ENCODE results near the gene NSFL1C.
A peak's percentile ranks its signal among the peaks of the same experiment; 100 is the strongest.
"Not testable (repeated sequence)": the region's sequence is repeated elsewhere in the genome, so short reads cannot be mapped to it uniquely, and the experiment has no call there.

Gene NSFL1C

GRCh38 chr20:1466211-1467081 lies at the start of gene NSFL1C:
TSS of gene NSFL1C (minus strand) at chr20:1466849. CDS start at chr20:1466824, 25 bp downstream.
- peak; percentile 88 to 95 for DNase-seq (ENCODE audit: low read depth in 2 of 2, low spot score in 1 of 2)

- no peak for DNase-seq (ENCODE audit: low read depth in 2 of 2, low spot score in 1 of 2)
Measured at GRCh38 chr20:1513801-1514200, 47.2 kb upstream of the NSFL1C start.

- DNase-seq (ENCODE audit: low read depth in 2 of 2, low spot score in 1 of 2): no peak
Measured at GRCh38 chr20:1509237-1509636, 42.6 kb upstream of the NSFL1C start.

GRCh38 chr20:1508574-1508973 lies 41.9 kb upstream of the NSFL1C start:
- no peak for DNase-seq (ENCODE audit: low read depth in 2 of 2, low spot score in 1 of 2)

GRCh38 chr20:1507276-1507675 lies 40.6 kb upstream of the NSFL1C start:
- DNase-seq (ENCODE audit: low read depth in 2 of 2, low spot score in 1 of 2): no peak

- DNase-seq (ENCODE audit: low read depth in 2 of 2, low spot score in 1 of 2): no peak
Measured at GRCh38 chr20:1505871-1506270, 39.2 kb upstream of the NSFL1C start.

GRCh38 chr20:1505361-1505760 lies 38.7 kb upstream of the NSFL1C start:
- DNase-seq (ENCODE audit: low read depth in 2 of 2, low spot score in 1 of 2): no peak

- DNase-seq (ENCODE audit: low read depth in 2 of 2, low spot score in 1 of 2): peak; percentile 41 to 58
Measured at GRCh38 chr20:1503564-1504227, 37.0 kb upstream of the NSFL1C start.

GRCh38 chr20:1500496-1500895 lies 33.8 kb upstream of the NSFL1C start:
- no peak for DNase-seq (ENCODE audit: low read depth in 2 of 2, low spot score in 1 of 2)

GRCh38 chr20:1499528-1500420 lies 33.1 kb upstream of the NSFL1C start:
- DNase-seq (ENCODE audit: low read depth in 2 of 2, low spot score in 1 of 2): no peak

- DNase-seq (ENCODE audit: low read depth in 2 of 2, low spot score in 1 of 2): not testable (repeated sequence)
Measured at GRCh38 chr20:1497371-1497770, 30.7 kb upstream of the NSFL1C start.

GRCh38 chr20:1496930-1497329 lies 30.3 kb upstream of the NSFL1C start:
- DNase-seq (ENCODE audit: low read depth in 2 of 2, low spot score in 1 of 2): no peak

GRCh38 chr20:1494436-1494835 lies 27.8 kb upstream of the NSFL1C start:
- no peak for DNase-seq (ENCODE audit: low read depth in 2 of 2, low spot score in 1 of 2)

GRCh38 chr20:1493536-1493935 lies 26.9 kb upstream of the NSFL1C start:
- no peak for DNase-seq (ENCODE audit: low read depth in 2 of 2, low spot score in 1 of 2)

GRCh38 chr20:1491860-1492642 lies 25.4 kb upstream of the NSFL1C start:
- DNase-seq (ENCODE audit: low read depth in 2 of 2, low spot score in 1 of 2): no peak

- DNase-seq (ENCODE audit: low read depth in 2 of 2, low spot score in 1 of 2): no peak
Measured at GRCh38 chr20:1491281-1491840, 24.7 kb upstream of the NSFL1C start, which contains the start of gene SIRPB2. TSS of gene SIRPB2 (minus strand) at chr20:1491420. CDS start at chr20:1491359, 61 bp downstream.

- no peak for DNase-seq (ENCODE audit: low read depth in 2 of 2, low spot score in 1 of 2)
Measured at GRCh38 chr20:1490643-1491195, 24.1 kb upstream of the NSFL1C start.

GRCh38 chr20:1489764-1490436 lies 23.3 kb upstream of the NSFL1C start:
- DNase-seq (ENCODE audit: low read depth in 2 of 2, low spot score in 1 of 2): no peak

GRCh38 chr20:1489325-1489724 lies 22.7 kb upstream of the NSFL1C start:
- no peak for DNase-seq (ENCODE audit: low read depth in 2 of 2, low spot score in 1 of 2)

All from stimulated activated CD8-positive, alpha-beta memory T cell treated with anti-CD3 and anti-CD28 coated beads, Interleukin-4, amount 100 ng/mL, for 4 hours (primary cell).